Central memory CD4-positive, alpha-beta T cell (primary cell): ENCODE results near the gene CLTC.

Experiments
- DNase-seq: peaks from one replicate; pipeline ENCODE4 v3.0.0; 2022

CLTC gene

GRCh38 chr17:59688008-59688407 is 68.3 kb downstream of the CLTC start:
- DNase-seq: no peak

GRCh38 chr17:59688496-59688895 is 68.8 kb downstream of the CLTC start:
- DNase-seq: no peak

- DNase-seq: no peak
Measured at GRCh38 chr17:59693582-59693981, 73.9 kb downstream of the CLTC start.

- DNase-seq: no peak
Measured at GRCh38 chr17:59694344-59694743, 74.6 kb downstream of the CLTC start.

GRCh38 chr17:59695945-59696681 is 76.4 kb downstream of the CLTC start:
- no peak for DNase-seq

- DNase-seq: no peak
Measured at GRCh38 chr17:59696682-59697277, 77.1 kb downstream of the CLTC start.

GRCh38 chr17:59698143-59698542 is 78.4 kb downstream of the CLTC start:
- DNase-seq: no peak

- no peak for DNase-seq
Measured at GRCh38 chr17:59699218-59699617, 79.5 kb downstream of the CLTC start.

GRCh38 chr17:59699786-59700185 is 80.1 kb downstream of the CLTC start:
- DNase-seq: no peak

- no peak for DNase-seq
Measured at GRCh38 chr17:59702304-59702703, 82.6 kb downstream of the CLTC start.

- peak; percentile 90 for DNase-seq
Measured at GRCh38 chr17:59707149-59707970, 87.7 kb downstream of the CLTC start, which contains the start of the genes PTRH2 and VMP1. Gene PTRH2 (minus strand): TSS chr17:59707430. CDS start chr17:59697978, 9,452 bp downstream. Gene VMP1 (plus strand): TSS chr17:59707654. CDS start chr17:59731447, 23,793 bp downstream.

- peak; percentile 8 for DNase-seq
Measured at GRCh38 chr17:59707971-59708430, 88.3 kb downstream of the CLTC start.

- DNase-seq: no peak
Measured at GRCh38 chr17:59711936-59712335, 92.2 kb downstream of the CLTC start.

- no peak for DNase-seq
Measured at GRCh38 chr17:59712862-59713261, 93.2 kb downstream of the CLTC start.

- DNase-seq: no peak
Measured at GRCh38 chr17:59714255-59714654, 94.6 kb downstream of the CLTC start.

GRCh38 chr17:59716427-59716826 is 96.7 kb downstream of the CLTC start:
- DNase-seq: no peak

GRCh38 chr17:59719526-59719925 is 99.8 kb downstream of the CLTC start:
- no peak for DNase-seq

GRCh38 chr17:59722623-59723022 is 102.9 kb downstream of the CLTC start:
- DNase-seq: no peak

- no peak for DNase-seq
Measured at GRCh38 chr17:59723041-59723440, 103.3 kb downstream of the CLTC start.

- DNase-seq: no peak
Measured at GRCh38 chr17:59723607-59724006, 103.9 kb downstream of the CLTC start.

GRCh38 chr17:59725691-59726090 is 106.0 kb downstream of the CLTC start:
- no peak for DNase-seq

GRCh38 chr17:59727817-59728533 is 108.3 kb downstream of the CLTC start:
- no peak for DNase-seq
